PFSK-1 (cell line): ENCODE measurements around the gene STAT6.

Experiments
- POLR2AphosphoS5 ChIP-seq: IDR thresholded peaks from 2 replicates; pipeline ENCODE4 v1.6.1; 2012; ENCODE audit warnings: low read depth, mild to moderate bottlenecking, control low read depth, low read length, moderate library complexity
- SIN3A ChIP-seq: IDR thresholded peaks from 2 replicates; pipeline ENCODE4 v1.6.1; 2012; ENCODE audit warnings: mild to moderate bottlenecking, low read length, moderate library complexity, borderline replicate concordance; ENCODE audit not compliant: insufficient read depth
- TF ChIP-seq, protein P1 (sequence below), 2 experiments: IDR thresholded peaks; 2 replicates each; pipeline versions ENCODE4 v1.6.1 to v1.8.0; 2011 to 2012; ENCODE audit warnings: low read depth in 2 of 2, low read length in 2 of 2, control low read depth in 1 of 2, inconsistent platforms in 1 of 2, mild to moderate bottlenecking in 1 of 2, moderate library complexity in 1 of 2; ENCODE audit not compliant: insufficient read depth in 1 of 2

- TF ChIP-seq, protein P1, sequence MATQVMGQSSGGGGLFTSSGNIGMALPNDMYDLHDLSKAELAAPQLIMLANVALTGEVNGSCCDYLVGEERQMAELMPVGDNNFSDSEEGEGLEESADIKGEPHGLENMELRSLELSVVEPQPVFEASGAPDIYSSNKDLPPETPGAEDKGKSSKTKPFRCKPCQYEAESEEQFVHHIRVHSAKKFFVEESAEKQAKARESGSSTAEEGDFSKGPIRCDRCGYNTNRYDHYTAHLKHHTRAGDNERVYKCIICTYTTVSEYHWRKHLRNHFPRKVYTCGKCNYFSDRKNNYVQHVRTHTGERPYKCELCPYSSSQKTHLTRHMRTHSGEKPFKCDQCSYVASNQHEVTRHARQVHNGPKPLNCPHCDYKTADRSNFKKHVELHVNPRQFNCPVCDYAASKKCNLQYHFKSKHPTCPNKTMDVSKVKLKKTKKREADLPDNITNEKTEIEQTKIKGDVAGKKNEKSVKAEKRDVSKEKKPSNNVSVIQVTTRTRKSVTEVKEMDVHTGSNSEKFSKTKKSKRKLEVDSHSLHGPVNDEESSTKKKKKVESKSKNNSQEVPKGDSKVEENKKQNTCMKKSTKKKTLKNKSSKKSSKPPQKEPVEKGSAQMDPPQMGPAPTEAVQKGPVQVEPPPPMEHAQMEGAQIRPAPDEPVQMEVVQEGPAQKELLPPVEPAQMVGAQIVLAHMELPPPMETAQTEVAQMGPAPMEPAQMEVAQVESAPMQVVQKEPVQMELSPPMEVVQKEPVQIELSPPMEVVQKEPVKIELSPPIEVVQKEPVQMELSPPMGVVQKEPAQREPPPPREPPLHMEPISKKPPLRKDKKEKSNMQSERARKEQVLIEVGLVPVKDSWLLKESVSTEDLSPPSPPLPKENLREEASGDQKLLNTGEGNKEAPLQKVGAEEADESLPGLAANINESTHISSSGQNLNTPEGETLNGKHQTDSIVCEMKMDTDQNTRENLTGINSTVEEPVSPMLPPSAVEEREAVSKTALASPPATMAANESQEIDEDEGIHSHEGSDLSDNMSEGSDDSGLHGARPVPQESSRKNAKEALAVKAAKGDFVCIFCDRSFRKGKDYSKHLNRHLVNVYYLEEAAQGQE (IDR thresholded peaks at IDR 0.05; ENCODE audit: insufficient read depth in 1 of 2, low read depth in 2 of 2, low read length in 2 of 2): no peak
- TF ChIP-seq POLR2AphosphoS5 (0 out of 2 replicates have a peak, but pooled peaks have one; percentile 20), SIN3A (no peak)
These were observed 38.2 kb upstream of the STAT6 start for GRCh38 chr12:57149245-57149900.
